K562 (cell line): ENCODE data around the gene KDM4C. TPM values are rescaled to one million over a fixed set of nuclear protein-coding genes. Genes with fewer than 3 reads are reported as not detected.

Experiments used
- ATAC-seq: fragments of 200-7000 bp; cut with Tn5 transposase; 3 replicates; pipeline ENCODE4 v1.9.1; 2020; ENCODE audit warnings: moderate library complexity
- BruUV-seq: library from RNA; stranded (reverse); fragments of 400-500 nt; replicated peaks from 2 replicates; lab custom pipeline; 2021; lab: Mats Ljungman, UMichigan
- CTCF ChIA-PET: fragments of 300-600 bp; formaldehyde crosslinking; extraction: SDS; loops from one replicate; lab custom pipeline; 2021; ENCODE audit warnings: low intra/inter-chr PET ratio; lab: Yijun Ruan, JAX
- POLR2A ChIA-PET: fragments of 300-600, 350-650 bp; sonication (Branson Sonifier 250); formaldehyde crosslinking; extraction: SDS; loops from one replicate; lab custom pipeline; 2021; ENCODE audit warnings: antibody characterized with exemption, inconsistent platforms; lab: Yijun Ruan, JAX
- DNase-seq, 4 experiments: peaks; one replicate each; pipeline versions ENCODE4 v3.0.0 to v3.0.0-alpha.2; 2011 to 2018; ENCODE audit warnings: low spot score in 3 of 4, mixed read lengths in 3 of 4; ENCODE audit errors: extremely low read depth in 1 of 4
- FAIRE-seq: peaks from 2 replicates; lab custom pipeline; 2011; peaks lifted over from hg19 to GRCh38; lab: Jason Lieb, UNC
- H2AFZ ChIP-seq: 2 replicates; pipeline ENCODE4 v1.6.0; 2011; ENCODE audit warnings: low read depth, low read length, control low read depth, inconsistent platforms
- H3K27ac ChIP-seq: fragments of 200-600 bp; 3 replicates; pipeline ENCODE4 v1.8.0; 2011; ENCODE audit warnings: low read depth, mild to moderate bottlenecking, control low read depth, inconsistent platforms, low read length, moderate library complexity, mixed read lengths; ENCODE audit errors: extremely low read depth
- H3K27me3 ChIP-seq, 2 experiments: fragments of 300-600 bp in 1 of 2; 2 replicates in 1 of 2; 3 replicates in 1 of 2; pipeline versions ENCODE4 v1.6.0 to v1.8.0; 2011; ENCODE audit warnings: inconsistent platforms in 2 of 2, low read length in 2 of 2, mild to moderate bottlenecking in 1 of 2, mixed read lengths in 1 of 2, moderate library complexity in 1 of 2; ENCODE audit not compliant: control insufficient read depth in 2 of 2, insufficient read depth in 2 of 2
- H3K36me3 ChIP-seq: fragments of 300-600 bp; 3 replicates; pipeline ENCODE4 v1.8.0; 2011; ENCODE audit warnings: mild to moderate bottlenecking, low read length, inconsistent platforms; ENCODE audit not compliant: control insufficient read depth, insufficient read depth
- H3K4me1 ChIP-seq, 2 experiments: fragments of 200-600 bp in 1 of 2; replicated peaks in 1 of 2; 2 replicates in 1 of 2; 3 replicates in 1 of 2; pipeline versions ENCODE4 v1.5.1 to v1.8.0; 2011; ENCODE audit warnings: inconsistent platforms in 2 of 2, low read length in 2 of 2, mild to moderate bottlenecking in 1 of 2, mixed read lengths in 1 of 2, moderate library complexity in 1 of 2; ENCODE audit not compliant: control insufficient read depth in 2 of 2, insufficient read depth in 2 of 2
- H3K4me2 ChIP-seq: 2 replicates; pipeline ENCODE4 v1.6.1; 2011; ENCODE audit warnings: low read length, control low read depth, inconsistent platforms, mixed read lengths; ENCODE audit not compliant: insufficient read depth
- H3K4me3 ChIP-seq: fragments of 200-600 bp; sonication (generic), shearing (Covaris generic); 2 replicates; pipeline ENCODE4 v1.5.1; 2016; ENCODE audit warnings: control low read depth, inconsistent platforms
- H3K79me2 ChIP-seq: fragments of 200-600 bp; 3 replicates; pipeline ENCODE4 v1.8.0; 2011; ENCODE audit warnings: low read length, inconsistent platforms; ENCODE audit not compliant: control insufficient read depth, insufficient read depth
- H3K9ac ChIP-seq, 2 experiments: 2 replicates each; pipeline versions ENCODE4 v1.6.0 to v1.6.1; 2011; ENCODE audit warnings: low read depth in 2 of 2, low read length in 2 of 2, control low read depth in 1 of 2, inconsistent platforms in 1 of 2, mild to moderate bottlenecking in 1 of 2, mixed read lengths in 1 of 2; ENCODE audit not compliant: insufficient read depth in 1 of 2
- H3K9me1 ChIP-seq: one replicate; pipeline ENCODE4 v1.6.0; 2011; ENCODE audit warnings: inconsistent platforms, mild to moderate bottlenecking, low read length, moderate library complexity; ENCODE audit not compliant: control insufficient read depth, insufficient read depth
- H3K9me3 ChIP-seq: replicated peaks from 2 replicates; pipeline ENCODE4 v1.5.1; 2011; ENCODE audit warnings: low read depth, low read length, inconsistent platforms; ENCODE audit not compliant: control insufficient read depth, insufficient read depth
- H4K20me1 ChIP-seq: replicated peaks from 2 replicates; pipeline ENCODE4 v1.6.1; 2011; ENCODE audit warnings: low read length, inconsistent platforms, mixed read lengths; ENCODE audit not compliant: control insufficient read depth, insufficient read depth
- AFF1 ChIP-seq, 2 experiments: fragments of 450-650 bp; IDR thresholded peaks; 2 replicates each; pipeline ENCODE4 v1.6.1; 2018; ENCODE audit warnings: mild to moderate bottlenecking in 2 of 2, low read depth in 1 of 2; ENCODE audit not compliant: partially characterized antibody in 2 of 2
- CCAR2 ChIP-seq: fragments of 200-400 bp; formaldehyde crosslinking; IDR thresholded peaks from 2 replicates; pipeline ENCODE4 v1.6.1; 2017; ENCODE audit warnings: mild to moderate bottlenecking, low read depth, low read length
- JUND ChIP-seq, 2 experiments: IDR thresholded peaks; 2 replicates in 1 of 2; 3 replicates in 1 of 2; pipeline ENCODE4 v1.6.1; 2011; ENCODE audit warnings: borderline replicate concordance in 2 of 2, low read depth in 2 of 2, low read length in 2 of 2, improper control_type of control experiment in 1 of 2, missing biosample characterization in 1 of 2, missing genetic modification characterization in 1 of 2, missing genetic modification reagents in 1 of 2
- LARP7 ChIP-seq: fragments of 450-650 bp; IDR thresholded peaks from 2 replicates; pipeline ENCODE4 v1.6.1; 2016
- MAFF ChIP-seq: IDR thresholded peaks from 2 replicates; pipeline ENCODE4 v1.6.1; 2012; ENCODE audit warnings: low read length, improper control_type of control experiment
- MAX ChIP-seq: sonication (generic); formaldehyde crosslinking; IDR thresholded peaks from 2 replicates; pipeline ENCODE4 v1.9.0; 2022; ENCODE audit warnings: mild to moderate bottlenecking, missing genetic modification reagents
- MECOM ChIP-seq: fragments of 250-450 bp; sonication (Bioruptor Pico); IDR thresholded peaks from 2 replicates; pipeline ENCODE4 v1.8.0; 2022; ENCODE audit warnings: inconsistent platforms
- MTA2 ChIP-seq: fragments of 450-650 bp; IDR thresholded peaks from 2 replicates; pipeline ENCODE4 v1.6.1; 2016; ENCODE audit warnings: low read depth
- NFXL1 ChIP-seq: fragments of 450-650 bp; formaldehyde crosslinking; IDR thresholded peaks from 2 replicates; pipeline ENCODE4 v1.4.0; 2021; ENCODE audit warnings: mild to moderate bottlenecking
- ZBTB5 ChIP-seq: fragments of 450-650 bp; IDR thresholded peaks from 2 replicates; pipeline ENCODE4 v1.6.1; 2017; ENCODE audit warnings: antibody characterized with exemption
- ZNF76 ChIP-seq: fragments of 250-450 bp; sonication (Bioruptor Pico); IDR thresholded peaks from 2 replicates; pipeline ENCODE4 v1.4.0; 2020; ENCODE audit warnings: mild to moderate bottlenecking, moderate library complexity, borderline replicate concordance
- WGBS: fragments of 100-300 bp; shearing (Covaris generic); methylation state at CpG from one replicate; pipeline ENCODE4 v1.1.6; 2016; ENCODE audit warnings: low coverage, mixed read lengths; ENCODE audit not compliant: insufficient coverage; ENCODE audit errors: missing lambda C conversion rate; 5-methylcytosine and 5-hydroxymethylcytosine counted together
- in situ Hi-C: fragments of 300-500 bp; cut with MboI; formaldehyde crosslinking; loops from 4 replicates; pipeline ENCODE4 v1.15.0; 2018; ENCODE audit warnings: inconsistent platforms, mixed read lengths
- intact Hi-C: fragments of 100-400 bp; cut with micrococcal nuclease; formaldehyde crosslinking; loops from 2 replicates; pipeline ENCODE4 v1.14.2; 2022
- polyA plus RNA-seq, 8 experiments: library from polyadenylated mRNA; depleted of rRNA in 4 of 8; stranded (reverse) in 5 of 8; unstranded in 3 of 8; fragments of >200 nt; fragmentation: Nextera tagmentation in 2 of 8; fragmentation: Illumina TruSeq in 1 of 8; extraction: Ambion mirVana in 2 of 8; extraction: Trizol in 1 of 8; gene quantifications; 2 replicates each; pipeline versions ENCODE4 v1.2.1 to v1.2.3, GENCODE V29; 2011 to 2014; ENCODE audit warnings: inconsistent platforms in 1 of 8, missing spikeins in 1 of 8
- total RNA-seq, 7 experiments: library from RNA; depleted of rRNA in 6 of 7; stranded (reverse); fragments of >200 nt in 6 of 7; fragmentation: Illumina TruSeq in 2 of 7; extraction: Trizol in 2 of 7; gene quantifications; 2 replicates each; pipeline versions ENCODE4 v1.2.1 to v1.2.3, GENCODE V29; 2011 to 2021; ENCODE audit warnings: low replicate concordance in 1 of 7
- TF ChIP-seq, protein P1 (sequence below): fragments of 450-650 bp; formaldehyde crosslinking; IDR thresholded peaks from 2 replicates; pipeline ENCODE4 v1.4.0; 2022; ENCODE audit warnings: missing genetic modification characterization

The KDM4C gene
- total and polyA plus RNA-seq, 9 of the 15 experiments (the other 6 are each of a cell fraction or from before 2014, with no cell fraction given) = 5.4 to 17.0 (median 12.6) TPM

DNA sequence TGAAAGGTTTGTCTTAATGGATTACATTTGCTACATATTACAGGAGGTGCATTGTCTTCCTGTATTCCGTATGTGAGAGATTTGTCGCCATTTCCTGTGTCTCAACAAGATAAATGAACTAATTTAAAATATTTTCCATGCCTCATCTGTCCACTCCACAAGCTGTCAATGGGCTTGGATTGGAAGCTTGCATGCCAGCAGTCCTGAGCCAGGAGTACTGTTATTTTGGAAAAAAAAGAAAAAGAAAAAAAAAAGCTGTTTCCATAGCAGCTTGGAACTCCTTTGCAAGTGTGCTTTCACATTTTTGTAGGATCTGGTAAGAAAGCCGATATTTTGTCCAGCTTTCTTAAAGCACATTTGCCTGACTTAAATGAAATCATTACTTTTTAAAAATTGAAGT is 330.8 kb downstream of the KDM4C start (continued):
- no peak for TF ChIP-seq MAX (CRISPR knock-in tag)

- H2AFZ ChIP-seq = no peak overlapping the region
- POLR2A ChIA-PET = interaction anchor here (0.6 to 0.8 kb wide), 2 partner anchors 18 to 22 kb away, joined by 3 read pairs; no protein-coding TSS in a partner anchor
- H4K20me1 ChIP-seq = no peaks in the 10 kb centered on the region
- H3K36me3 ChIP-seq = 0 out of 3 replicates have a peak, but pooled peaks cover 3% of the 10 kb centered on the region
- H3K27ac ChIP-seq = no peak overlapping the region
- CTCF ChIA-PET = no interaction called here
- intact Hi-C loops (no loop called here), in situ Hi-C loops (no loop called here)
- BruUV-seq = no TSS peak
- WGBS = 74% methylated on average over 5 of the region's 5 CpGs
- H3K27me3 ChIP-seq = no peaks in the 10 kb centered on the region
- no peak overlapping the region for H3K4me3 ChIP-seq
- no peaks in the 10 kb centered on the region for H3K9me3 ChIP-seq
- H3K9me1 ChIP-seq = no peaks in the 10 kb centered on the region
- no peak for FAIRE-seq
- no peak overlapping the region for H3K4me2 ChIP-seq
- H3K79me2 ChIP-seq = no peaks in the 10 kb centered on the region
- ATAC-seq = no peak
- DNase-seq = no peak
- H3K4me1 ChIP-seq = no peaks in the 10 kb centered on the region; a peak in 1 of 5 replicates
- no peak overlapping the region for H3K9ac ChIP-seq
- TF ChIP-seq LARP7 (no peak), MTA2 (no peak), ZNF76 (no peak), MECOM (no peak), MAFF (no peak), AFF1 (IDR thresholded peaks at IDR 0.05; ENCODE audit: low read depth in 1 of 2, partially characterized antibody in 2 of 2) (no peak), ZBTB5 (no peak), NFXL1 (CRISPR knock-in tag) (no peak), CCAR2 (no peak), JUND (IDR thresholded peaks at IDR 0.05; ENCODE audit: borderline replicate concordance, low read depth, low read length) (no peak), JUND (tag; IDR thresholded peaks at IDR 0.05; ENCODE audit: borderline replicate concordance, low read depth, low read length) (no peak)
- TF ChIP-seq, protein P1, sequence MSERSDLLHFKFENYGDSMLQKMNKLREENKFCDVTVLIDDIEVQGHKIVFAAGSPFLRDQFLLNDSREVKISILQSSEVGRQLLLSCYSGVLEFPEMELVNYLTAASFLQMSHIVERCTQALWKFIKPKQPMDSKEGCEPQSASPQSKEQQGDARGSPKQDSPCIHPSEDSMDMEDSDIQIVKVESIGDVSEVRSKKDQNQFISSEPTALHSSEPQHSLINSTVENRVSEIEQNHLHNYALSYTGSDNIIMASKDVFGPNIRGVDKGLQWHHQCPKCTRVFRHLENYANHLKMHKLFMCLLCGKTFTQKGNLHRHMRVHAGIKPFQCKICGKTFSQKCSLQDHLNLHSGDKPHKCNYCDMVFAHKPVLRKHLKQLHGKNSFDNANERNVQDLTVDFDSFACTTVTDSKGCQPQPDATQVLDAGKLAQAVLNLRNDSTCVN (CRISPR knock-in tag) = no peak
These were observed 331.8 kb downstream of the KDM4C start for GRCh38 chr9:7089406-7090193.
